Thyroid gland (tissue), 4 donors: Measurements from ENCODE around the gene ABCC9. TPM values are rescaled to one million over a fixed set of nuclear protein-coding genes. Genes with fewer than 3 reads are reported as not detected.

Experiments used
- DNase-seq, 2 donors: peaks; one replicate each; pipeline ENCODE4 v3.0.0-alpha.2; 2019
- H3K27ac ChIP-seq, 3 donors: fragments of 200-600 bp; sonication (generic); 1 replicate in 2 of 3; 2 replicates in 1 of 3; pipeline ENCODE4 v1.5.1; 2016 to 2019; ENCODE audit warnings: mild to moderate bottlenecking in 1 of 3, moderate library complexity in 1 of 3
- H3K27me3 ChIP-seq: fragments of 200-600 bp; sonication (generic); one replicate; pipeline ENCODE4 v1.5.1; 2019
- H3K36me3 ChIP-seq, 2 donors: fragments of 200-600 bp; sonication (generic); one replicate each; pipeline ENCODE4 v1.5.1; 2016 to 2019
- H3K4me1 ChIP-seq, 2 donors: fragments of 200-600 bp; sonication (generic); one replicate each; pipeline ENCODE4 v1.5.1; 2017 to 2019
- H3K4me3 ChIP-seq, 3 donors: fragments of 200-600 bp; sonication (generic); replicated peaks in 1 of 3; 1 replicate in 2 of 3; 2 replicates in 1 of 3; pipeline ENCODE4 v1.5.1; 2016; ENCODE audit warnings: mild to moderate bottlenecking in 1 of 3
- H3K9me3 ChIP-seq: fragments of 200-600 bp; sonication (generic); one replicate; pipeline ENCODE4 v1.5.1; 2017
- CTCF ChIP-seq, 6 experiments: fragments of 200-600 bp in 3 of 6; fragments of 450-650 bp in 3 of 6; sonication (generic) in 3 of 6; IDR thresholded peaks; one replicate each; pipeline ENCODE4 v1.5.1; 2016 to 2019; ENCODE audit warnings: antibody characterized with exemption in 6 of 6, mild to moderate bottlenecking in 2 of 6, inconsistent platforms in 1 of 6, moderate library complexity in 1 of 6
- POLR2A ChIP-seq, 2 donors: fragments of 450-650 bp; IDR thresholded peaks; one replicate each; pipeline ENCODE4 v1.6.1; 2017; ENCODE audit warnings: antibody characterized with exemption in 2 of 2, mild to moderate bottlenecking in 2 of 2, moderate library complexity in 1 of 2
- WGBS, 2 donors: methylation state at CpG; one replicate each; pipeline ENCODE4 v1.1.5; 2017; 5-methylcytosine and 5-hydroxymethylcytosine counted together
- intact Hi-C: fragments of 100-400 bp; cut with DNase I; formaldehyde crosslinking; loops from one replicate; pipeline ENCODE4 v1.15.1; 2023
- total RNA-seq, 4 donors: library from RNA; depleted of rRNA; stranded (reverse); fragments of >200 nt; gene quantifications; one replicate each; pipeline ENCODE4 v1.2.3, GENCODE V29; 2016

ABCC9 gene
- total RNA-seq, 4 donors from 2014 or later = 10.5 to 46.8 (median 26.0) TPM

- intact Hi-C loops = no loop called here
Observed at GRCh38 chr12:21877293-21877982, 63.8 kb downstream of the ABCC9 start.

DNA sequence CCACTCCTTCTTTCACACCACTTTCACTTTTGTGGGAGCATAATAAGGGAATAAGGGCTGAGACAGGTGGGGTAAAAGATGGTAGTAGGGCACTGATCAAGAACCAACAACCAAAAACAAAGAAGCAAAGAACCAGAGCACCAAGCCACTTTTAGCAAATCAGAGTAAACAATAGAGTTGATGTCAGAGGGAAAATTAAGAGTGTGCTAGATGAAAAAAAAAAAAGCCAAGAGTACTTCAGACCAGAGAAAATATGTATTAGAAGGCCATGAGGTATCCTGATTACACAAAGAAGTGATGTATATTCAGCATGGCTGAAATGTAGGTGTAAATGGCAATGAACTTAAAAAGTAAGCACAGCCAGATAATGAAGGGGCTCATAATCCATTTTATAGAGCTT is 75.4 kb downstream of the ABCC9 start:
- H3K36me3 ChIP-seq = no peaks in the 10 kb centered on the region
- no peaks in the 10 kb centered on the region for H3K9me3 ChIP-seq
- H3K27ac ChIP-seq = no peak overlapping the region
- DNase-seq = no peak
- no peak overlapping the region for H3K4me3 ChIP-seq
- intact Hi-C loops = no loop called here
- H3K4me1 ChIP-seq = no peaks in the 10 kb centered on the region
- no peak for TF ChIP-seq CTCF (IDR thresholded peaks at IDR 0.05)
- TF ChIP-seq POLR2A (IDR thresholded peaks at IDR 0.05) = no peak
- H3K27me3 ChIP-seq = no peaks in the 10 kb centered on the region

More at GRCh38 chr12:21877293-21877982, 63.8 kb downstream of the ABCC9 start:
- H3K9me3 ChIP-seq = no peaks in the 10 kb centered on the region
- no peak for DNase-seq
- no peak overlapping the region for H3K4me3 ChIP-seq
- H3K36me3 ChIP-seq = no peaks in the 10 kb centered on the region
- no peak overlapping the region for H3K27ac ChIP-seq
- 83 to 87% methylated on average over 2 of the region's 2 CpGs for WGBS, 2 donors
- no peaks in the 10 kb centered on the region for H3K4me1 ChIP-seq
- TF ChIP-seq POLR2A (IDR thresholded peaks at IDR 0.05) (no peak), CTCF (IDR thresholded peaks at IDR 0.05) (no peak)
- H3K27me3 ChIP-seq = no peaks in the 10 kb centered on the region

DNA sequence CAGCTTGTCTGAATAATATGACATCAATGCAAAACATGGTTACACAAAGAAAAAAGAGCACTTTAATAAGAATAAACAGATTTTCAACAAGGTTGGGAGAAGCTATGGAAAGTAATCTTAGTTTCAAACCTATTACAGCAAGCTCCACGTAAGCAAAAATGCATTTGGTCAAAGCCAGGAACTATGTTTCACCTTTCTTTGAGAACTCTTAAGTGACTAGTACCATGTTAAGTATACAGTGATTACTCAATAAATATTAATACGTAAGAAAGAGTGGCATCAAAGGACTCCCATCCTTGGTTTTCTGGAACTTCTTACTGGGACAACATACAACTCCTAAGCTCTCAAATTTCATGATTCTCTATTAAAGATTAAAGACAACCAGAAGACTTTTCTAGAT is 80.7 kb downstream of the ABCC9 start:
- TF ChIP-seq POLR2A (IDR thresholded peaks at IDR 0.05) (no peak), CTCF (IDR thresholded peaks at IDR 0.05) (no peak)
- Histone ChIP-seq H3K9me3 (no peaks in the 10 kb centered on the region), H3K4me1 (no peaks in the 10 kb centered on the region), H3K27me3 (no peaks in the 10 kb centered on the region), H3K27ac (no peak overlapping the region), H3K36me3 (no peaks in the 10 kb centered on the region), H3K4me3 (no peak overlapping the region)
- intact Hi-C loops = no loop called here
- DNase-seq = no peak
- 76 to 90% methylated on average over 2 of the region's 2 CpGs for WGBS, 2 donors

DNA sequence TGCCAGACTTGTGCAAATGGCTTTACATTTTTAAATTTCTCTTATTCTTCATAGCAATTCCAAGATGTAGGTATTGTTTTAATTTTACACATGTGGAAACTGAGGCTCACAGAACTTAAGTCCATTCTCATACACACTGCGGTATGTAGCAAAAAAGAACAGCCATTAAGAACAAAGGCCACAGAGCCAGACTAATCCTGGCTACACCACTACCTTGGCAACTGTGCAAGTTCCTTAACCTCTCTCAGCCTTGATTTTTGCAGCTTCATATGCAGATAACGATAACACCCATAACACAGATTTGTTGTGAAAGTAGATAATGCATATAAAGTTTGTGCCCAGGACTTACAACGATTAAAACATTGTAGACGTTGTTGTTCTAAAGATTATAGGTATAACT is 81.1 kb downstream of the ABCC9 start:
- Histone ChIP-seq H3K4me1 (no peaks in the 10 kb centered on the region), H3K4me3 (no peak overlapping the region), H3K9me3 (no peaks in the 10 kb centered on the region), H3K36me3 (no peaks in the 10 kb centered on the region), H3K27ac (no peak overlapping the region), H3K27me3 (no peaks in the 10 kb centered on the region)
- TF ChIP-seq CTCF (IDR thresholded peaks at IDR 0.05) (no peak), POLR2A (IDR thresholded peaks at IDR 0.05) (no peak)
- 93 to 95% methylated on average over 4 of the region's 4 CpGs for WGBS, 2 donors
- no peak for DNase-seq
- intact Hi-C loops = no loop called here

GRCh38 chr12:21852251-21852650 is 89.0 kb downstream of the ABCC9 start:
- Histone ChIP-seq H3K27me3 (no peaks in the 10 kb centered on the region), H3K4me3 (no peak overlapping the region), H3K4me1 (no peaks in the 10 kb centered on the region), H3K27ac (no peak overlapping the region), H3K9me3 (no peaks in the 10 kb centered on the region), H3K36me3 (no peaks in the 10 kb centered on the region)
- intact Hi-C loops = no loop called here
- no peak for TF ChIP-seq POLR2A (IDR thresholded peaks at IDR 0.05)
- no peak for TF ChIP-seq CTCF (IDR thresholded peaks at IDR 0.05)
- WGBS, 2 donors = 92 to 94% methylated on average over 5 of the region's 5 CpGs
- no peak for DNase-seq
